ENCODE data around the gene SERINC2. TPM values are rescaled to one million over a fixed set of nuclear protein-coding genes. Genes with fewer than 3 reads are reported as not detected.

SERINC2 gene
- total RNA-seq, 1 donor from 2014 or later = 2.1 TPM

DNA sequence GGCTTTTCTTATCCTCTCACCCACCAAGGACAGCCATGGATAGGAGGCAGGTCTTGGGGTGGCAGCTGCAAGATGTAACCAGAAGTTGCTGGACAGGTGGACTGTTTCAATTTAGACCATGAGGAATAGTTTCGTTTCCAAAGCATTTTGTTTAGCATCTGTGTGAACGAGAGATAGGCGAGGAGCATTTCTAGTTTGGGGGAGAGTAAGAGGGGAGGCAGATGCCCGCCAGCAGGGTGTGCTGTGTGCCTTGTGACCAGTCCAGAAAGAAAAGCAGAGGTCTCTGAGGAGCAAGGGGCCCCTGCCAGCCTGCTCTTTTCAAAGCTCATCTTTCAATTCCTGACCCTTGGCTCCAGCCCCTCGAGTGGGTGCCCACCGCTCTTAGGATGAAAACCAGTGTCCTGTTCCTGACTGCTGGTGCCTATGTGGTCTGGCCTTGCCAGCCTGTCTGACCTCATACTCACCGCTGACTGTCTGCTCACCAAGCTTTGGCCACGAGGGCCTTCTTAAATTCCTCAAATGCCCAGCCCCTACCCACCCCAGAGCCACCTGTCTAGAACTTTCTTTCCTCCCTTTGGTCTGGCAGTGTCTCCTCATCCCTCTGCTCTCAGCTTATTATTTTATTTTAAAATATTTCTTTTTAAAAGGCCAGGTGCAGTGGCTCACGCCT is 8.5 kb downstream of the SERINC2 start:
- peaks cover 0 to 4% (median under 1%) of the 10 kb centered on the region in 3 donors for H3K36me3 ChIP-seq (ENCODE audit: control insufficient read depth in 3 of 3, insufficient read depth in 3 of 3, low read length in 3 of 3)
- H3K9me3 ChIP-seq (ENCODE audit: control insufficient read depth in 3 of 3, low read length in 3 of 3) = no peaks in the 10 kb centered on the region
- H3K27ac ChIP-seq (ENCODE audit: low read depth, low read length) = peak overlapping the region; percentile 90
- H3K27me3 ChIP-seq (ENCODE audit: control insufficient read depth in 3 of 3, insufficient read depth in 3 of 3, low read length in 3 of 3) = no peaks in the 10 kb centered on the region
- peak overlapping the region in 1 of 3 donors; percentile 50 for H3K9ac ChIP-seq (ENCODE audit: low read depth in 1 of 3, low read length in 3 of 3)
- H3K4me3 ChIP-seq (ENCODE audit: low read length in 3 of 3) = no peak overlapping the region
- peaks cover 9 to 21% (median 16%) of the 10 kb centered on the region in 3 donors for H3K4me1 ChIP-seq (ENCODE audit: control insufficient read depth in 3 of 3, insufficient read depth in 3 of 3, low read length in 3 of 3)

DNA sequence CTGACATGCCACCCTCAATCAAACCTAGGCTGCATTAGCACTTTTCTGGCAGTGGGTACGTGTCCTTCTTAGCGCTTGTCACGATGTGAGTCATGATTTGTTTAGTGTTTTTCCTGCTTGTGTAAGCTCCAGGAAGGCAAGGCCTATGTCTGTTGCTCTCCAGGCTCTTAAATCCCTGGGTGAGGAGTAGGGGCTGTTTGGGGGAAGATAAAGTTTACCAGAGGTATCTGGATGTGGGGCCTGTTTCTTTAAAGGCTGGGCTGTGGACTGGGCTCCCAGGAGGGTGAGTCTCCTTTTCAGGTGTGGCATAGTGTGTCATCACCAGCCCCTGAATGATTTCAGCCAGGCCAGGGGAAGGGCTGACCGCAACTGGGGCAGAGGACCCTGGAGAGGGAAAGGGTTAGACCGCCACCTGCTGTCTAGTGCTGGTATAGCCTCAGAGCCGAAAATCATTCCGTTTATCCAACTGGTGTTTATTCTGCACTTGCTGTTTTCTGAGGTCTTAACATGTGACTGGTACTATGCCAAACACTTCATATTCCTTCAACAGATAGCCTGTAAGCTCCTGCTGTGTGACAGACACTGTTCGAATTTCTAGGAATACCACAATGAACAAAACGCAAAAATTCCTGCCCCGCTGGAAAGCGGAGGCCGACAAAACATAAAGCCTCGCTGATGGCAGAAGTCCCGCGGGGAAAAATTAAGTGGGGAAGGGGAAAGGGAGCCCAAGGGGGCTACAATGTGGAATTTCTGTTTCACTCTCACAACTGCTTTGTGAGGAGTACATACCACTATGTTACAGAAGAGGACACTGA is 9.7 kb downstream of the SERINC2 start:
- Histone ChIP-seq H3K27me3 (ENCODE audit: control insufficient read depth in 3 of 3, insufficient read depth in 3 of 3, low read length in 3 of 3) (no peaks in the 10 kb centered on the region), H3K4me1 (ENCODE audit: control insufficient read depth in 3 of 3, insufficient read depth in 3 of 3, low read length in 3 of 3) (peaks cover 9 to 21% (median 16%) of the 10 kb centered on the region in 3 donors), H3K9me3 (ENCODE audit: control insufficient read depth in 3 of 3, low read length in 3 of 3) (no peaks in the 10 kb centered on the region), H3K4me3 (ENCODE audit: low read length in 3 of 3) (no peak overlapping the region), H3K9ac (ENCODE audit: low read depth in 1 of 3, low read length in 3 of 3) (peak overlapping the region in 2 of 3 donors; percentile 66), H3K27ac (ENCODE audit: low read depth, low read length) (peak overlapping the region; percentile 90), H3K36me3 (ENCODE audit: control insufficient read depth in 3 of 3, insufficient read depth in 3 of 3, low read length in 3 of 3) (peaks cover 0 to 14% (median 4%) of the 10 kb centered on the region in 3 donors)

DNA sequence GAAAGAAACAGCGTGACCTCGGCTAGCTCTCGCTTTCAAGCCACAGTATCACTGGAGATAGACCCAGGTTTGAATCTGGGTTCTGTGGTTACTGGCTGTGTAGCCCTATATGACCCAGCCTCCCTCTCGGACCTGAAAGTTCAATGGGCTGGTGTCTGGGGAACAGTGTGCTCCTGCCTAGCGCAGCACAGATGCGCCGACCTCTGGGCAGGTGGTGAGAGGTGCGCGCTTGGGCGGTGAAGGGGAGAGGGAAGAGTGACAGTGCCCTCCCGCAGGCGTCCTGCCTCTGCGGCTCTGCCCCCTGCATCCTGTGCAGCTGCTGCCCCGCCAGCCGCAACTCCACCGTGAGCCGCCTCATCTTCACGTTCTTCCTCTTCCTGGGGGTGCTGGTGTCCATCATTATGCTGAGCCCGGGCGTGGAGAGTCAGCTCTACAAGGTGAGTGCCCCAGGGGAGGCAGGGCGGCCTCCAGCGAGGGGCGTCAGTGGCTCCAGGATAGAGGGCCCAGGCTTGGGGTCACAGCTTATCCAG is 10.5 kb downstream of the SERINC2 start:
- Histone ChIP-seq H3K27me3 (ENCODE audit: control insufficient read depth in 3 of 3, insufficient read depth in 3 of 3, low read length in 3 of 3) (no peaks in the 10 kb centered on the region), H3K27ac (ENCODE audit: low read depth, low read length) (no peak overlapping the region)

DNA sequence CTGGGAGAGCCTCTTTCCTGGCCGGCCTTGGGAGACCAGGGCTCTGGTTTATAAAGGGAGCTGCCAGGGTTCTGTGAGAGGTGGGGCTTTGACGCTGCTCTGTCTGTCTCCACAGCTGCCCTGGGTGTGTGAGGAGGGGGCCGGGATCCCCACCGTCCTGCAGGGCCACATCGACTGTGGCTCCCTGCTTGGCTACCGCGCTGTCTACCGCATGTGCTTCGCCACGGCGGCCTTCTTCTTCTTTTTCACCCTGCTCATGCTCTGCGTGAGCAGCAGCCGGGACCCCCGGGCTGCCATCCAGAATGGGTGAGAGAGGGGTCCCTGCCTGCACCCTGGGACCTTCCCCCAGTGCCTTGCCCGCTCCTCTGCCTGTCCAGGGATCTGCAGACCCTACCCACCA is 11.6 kb downstream of the SERINC2 start:
- Histone ChIP-seq H3K27ac (ENCODE audit: low read depth, low read length) (no peak overlapping the region), H3K9ac (ENCODE audit: low read depth in 1 of 3, low read length in 3 of 3) (no peak overlapping the region), H3K4me1 (ENCODE audit: control insufficient read depth in 3 of 3, insufficient read depth in 3 of 3, low read length in 3 of 3) (peaks cover 9 to 17% (median 13%) of the 10 kb centered on the region in 3 donors), H3K9me3 (ENCODE audit: control insufficient read depth in 3 of 3, low read length in 3 of 3) (no peaks in the 10 kb centered on the region), H3K27me3 (ENCODE audit: control insufficient read depth in 3 of 3, insufficient read depth in 3 of 3, low read length in 3 of 3) (no peaks in the 10 kb centered on the region), H3K36me3 (ENCODE audit: control insufficient read depth in 3 of 3, insufficient read depth in 3 of 3, low read length in 3 of 3) (peaks cover 4 to 18% (median 13%) of the 10 kb centered on the region in 3 donors), H3K4me3 (ENCODE audit: low read length in 3 of 3) (no peak overlapping the region)

More for the DNA sequence above, 10.5 kb downstream of the SERINC2 start:
- H3K36me3 ChIP-seq (ENCODE audit: control insufficient read depth in 3 of 3, insufficient read depth in 3 of 3, low read length in 3 of 3) = peaks cover 0 to 14% (median 7%) of the 10 kb centered on the region in 3 donors
- no peak overlapping the region for H3K9ac ChIP-seq (ENCODE audit: low read depth in 1 of 3, low read length in 3 of 3)
- no peaks in the 10 kb centered on the region for H3K9me3 ChIP-seq (ENCODE audit: control insufficient read depth in 3 of 3, low read length in 3 of 3)
- no peak overlapping the region for H3K4me3 ChIP-seq (ENCODE audit: low read length in 3 of 3)
- peaks cover 9 to 21% (median 16%) of the 10 kb centered on the region in 3 donors for H3K4me1 ChIP-seq (ENCODE audit: control insufficient read depth in 3 of 3, insufficient read depth in 3 of 3, low read length in 3 of 3)

DNA sequence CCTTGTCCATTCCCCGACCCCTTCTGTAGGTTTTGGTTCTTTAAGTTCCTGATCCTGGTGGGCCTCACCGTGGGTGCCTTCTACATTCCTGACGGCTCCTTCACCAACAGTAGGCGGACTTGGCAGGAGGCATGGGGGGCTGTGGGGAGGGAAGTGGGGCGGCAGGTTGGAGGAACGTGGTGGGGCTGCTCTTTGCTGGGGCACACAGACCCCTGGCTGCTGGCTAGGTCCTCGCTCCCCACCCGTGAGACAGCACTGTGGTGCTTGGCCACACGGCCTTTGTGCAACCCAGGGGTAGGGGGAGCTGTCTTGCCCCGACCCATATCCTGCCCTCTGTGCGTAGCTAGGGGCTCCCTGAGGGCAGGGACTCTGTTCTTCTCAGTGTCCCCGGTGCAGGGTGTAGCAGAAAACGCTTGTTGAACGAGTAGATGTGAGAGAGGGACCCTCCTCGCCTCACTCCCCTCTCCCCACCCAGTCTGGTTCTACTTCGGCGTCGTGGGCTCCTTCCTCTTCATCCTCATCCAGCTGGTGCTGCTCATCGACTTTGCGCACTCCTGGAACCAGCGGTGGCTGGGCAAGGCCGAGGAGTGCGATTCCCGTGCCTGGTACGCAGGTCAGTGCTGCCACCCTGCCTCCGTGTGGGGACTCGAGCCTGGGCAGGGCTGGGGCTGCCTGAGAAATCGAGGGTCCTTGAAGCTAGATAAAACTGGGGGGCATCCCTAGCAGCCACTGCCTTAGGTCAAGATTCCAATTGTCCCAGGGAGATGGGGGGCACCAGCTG is 12.5 kb downstream of the SERINC2 start:
- H3K9me3 ChIP-seq (ENCODE audit: control insufficient read depth in 3 of 3, low read length in 3 of 3) = no peaks in the 10 kb centered on the region
- H3K4me3 ChIP-seq (ENCODE audit: low read length in 3 of 3) = no peak overlapping the region
- H3K4me1 ChIP-seq (ENCODE audit: control insufficient read depth in 3 of 3, insufficient read depth in 3 of 3, low read length in 3 of 3) = peaks cover 9 to 17% (median 13%) of the 10 kb centered on the region in 3 donors
- H3K27me3 ChIP-seq (ENCODE audit: control insufficient read depth in 3 of 3, insufficient read depth in 3 of 3, low read length in 3 of 3) = no peaks in the 10 kb centered on the region
- no peak overlapping the region for H3K27ac ChIP-seq (ENCODE audit: low read depth, low read length)
- H3K36me3 ChIP-seq (ENCODE audit: control insufficient read depth in 3 of 3, insufficient read depth in 3 of 3, low read length in 3 of 3) = peaks cover 7 to 22% (median 15%) of the 10 kb centered on the region in 3 donors
- H3K9ac ChIP-seq (ENCODE audit: low read depth in 1 of 3, low read length in 3 of 3) = no peak overlapping the region

DNA sequence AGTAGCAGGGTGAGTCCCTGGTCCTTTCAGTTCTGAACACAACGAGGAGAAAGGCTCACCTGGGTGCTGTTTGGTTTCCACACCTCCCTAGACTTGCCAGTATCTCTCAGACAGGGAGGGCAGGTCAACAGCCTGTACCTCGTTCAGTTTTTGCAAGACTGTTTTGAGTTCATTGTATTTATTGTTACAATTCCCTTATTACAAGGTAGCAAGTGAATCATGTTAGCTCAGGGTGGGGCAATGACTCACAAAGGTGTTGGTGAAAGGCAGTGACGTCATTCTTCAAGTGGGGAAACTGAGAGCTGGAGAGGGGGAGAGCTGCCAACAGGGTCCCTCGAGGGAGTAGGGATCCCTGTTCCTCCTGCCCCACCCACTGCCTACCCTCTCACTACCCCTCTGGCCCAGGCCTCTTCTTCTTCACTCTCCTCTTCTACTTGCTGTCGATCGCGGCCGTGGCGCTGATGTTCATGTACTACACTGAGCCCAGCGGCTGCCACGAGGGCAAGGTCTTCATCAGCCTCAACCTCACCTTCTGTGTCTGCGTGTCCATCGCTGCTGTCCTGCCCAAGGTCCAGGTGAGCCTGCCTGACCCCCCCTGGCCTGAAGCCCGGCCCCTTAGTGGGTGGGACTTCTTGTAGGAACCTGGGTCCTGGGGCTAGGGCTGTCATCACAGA is 13.4 kb downstream of the SERINC2 start:
- peaks cover 9 to 15% (median 10%) of the 10 kb centered on the region in 3 donors for H3K4me1 ChIP-seq (ENCODE audit: control insufficient read depth in 3 of 3, insufficient read depth in 3 of 3, low read length in 3 of 3)
- H3K27me3 ChIP-seq (ENCODE audit: control insufficient read depth in 3 of 3, insufficient read depth in 3 of 3, low read length in 3 of 3) = no peaks in the 10 kb centered on the region
- H3K36me3 ChIP-seq (ENCODE audit: control insufficient read depth in 3 of 3, insufficient read depth in 3 of 3, low read length in 3 of 3) = peaks cover 7 to 22% (median 15%) of the 10 kb centered on the region in 3 donors

DNA sequence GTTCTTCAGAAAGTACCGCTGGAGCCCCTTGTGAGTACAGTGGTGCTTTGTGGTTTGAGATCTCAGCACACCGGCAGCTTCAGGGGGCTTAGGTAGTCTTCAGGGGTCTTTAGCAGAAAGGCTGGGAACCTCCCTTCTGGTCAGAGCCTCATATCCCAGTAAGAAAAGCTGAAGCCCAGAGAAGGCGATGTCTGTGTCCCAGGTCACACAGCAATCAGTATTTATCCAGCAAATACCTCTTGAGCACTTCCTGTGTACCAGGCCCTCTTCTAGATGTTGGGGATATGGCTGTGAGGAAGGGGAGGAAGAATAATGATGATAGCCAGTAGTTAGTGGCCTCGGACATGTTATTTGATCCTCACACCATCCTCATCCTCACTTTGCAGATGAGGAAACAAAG is 14.3 kb downstream of the SERINC2 start:
- Histone ChIP-seq H3K4me3 (ENCODE audit: low read length in 3 of 3) (no peak overlapping the region), H3K4me1 (ENCODE audit: control insufficient read depth in 3 of 3, insufficient read depth in 3 of 3, low read length in 3 of 3) (peaks cover 4 to 9% (median 7%) of the 10 kb centered on the region in 3 donors), H3K27me3 (ENCODE audit: control insufficient read depth in 3 of 3, insufficient read depth in 3 of 3, low read length in 3 of 3) (no peaks in the 10 kb centered on the region)

More for the DNA sequence above, 13.4 kb downstream of the SERINC2 start:
- Histone ChIP-seq H3K9ac (ENCODE audit: low read depth in 1 of 3, low read length in 3 of 3) (no peak overlapping the region), H3K9me3 (ENCODE audit: control insufficient read depth in 3 of 3, low read length in 3 of 3) (no peaks in the 10 kb centered on the region), H3K27ac (ENCODE audit: low read depth, low read length) (no peak overlapping the region), H3K4me3 (ENCODE audit: low read length in 3 of 3) (no peak overlapping the region)

DNA sequence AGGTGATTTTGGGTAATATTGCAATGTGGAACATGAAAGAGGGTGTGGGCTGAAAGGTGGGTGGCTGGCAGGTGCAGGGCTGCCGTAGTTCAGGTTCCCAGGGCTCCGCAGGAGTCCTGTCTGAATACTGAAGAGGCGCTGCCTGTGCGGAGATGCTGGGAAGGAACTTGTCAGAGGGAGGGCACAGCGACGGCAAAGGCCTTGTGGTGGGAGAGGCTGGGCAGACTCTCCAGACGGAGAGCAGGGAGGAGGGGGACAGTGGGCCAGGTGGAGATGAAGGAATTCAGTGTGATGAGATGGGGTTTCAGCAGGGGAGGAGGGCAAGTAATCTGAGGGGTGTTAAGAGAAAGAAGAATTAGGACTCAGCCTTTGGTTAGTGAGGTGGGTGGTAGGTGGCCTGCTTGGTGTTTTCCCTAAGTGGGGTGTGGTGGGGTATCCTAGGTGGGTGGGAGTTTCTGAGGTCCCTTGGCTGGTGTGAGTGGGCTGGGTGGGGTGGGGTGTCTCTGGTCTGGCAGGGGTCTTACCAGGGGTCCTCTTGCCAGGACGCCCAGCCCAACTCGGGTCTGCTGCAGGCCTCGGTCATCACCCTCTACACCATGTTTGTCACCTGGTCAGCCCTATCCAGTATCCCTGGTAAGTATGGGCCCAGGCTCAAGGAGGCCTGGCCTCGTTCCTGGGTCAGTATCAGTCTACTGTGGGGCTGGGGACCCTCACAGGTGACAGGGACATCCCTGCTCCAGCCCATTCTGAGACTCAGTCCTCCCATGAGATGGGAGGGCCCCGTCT is 15.6 kb downstream of the SERINC2 start:
- Histone ChIP-seq H3K9me3 (ENCODE audit: control insufficient read depth in 3 of 3, low read length in 3 of 3) (no peaks in the 10 kb centered on the region), H3K4me3 (ENCODE audit: low read length in 3 of 3) (no peak overlapping the region), H3K9ac (ENCODE audit: low read depth in 1 of 3, low read length in 3 of 3) (no peak overlapping the region), H3K27ac (ENCODE audit: low read depth, low read length) (no peak overlapping the region), H3K27me3 (ENCODE audit: control insufficient read depth in 3 of 3, insufficient read depth in 3 of 3, low read length in 3 of 3) (no peaks in the 10 kb centered on the region), H3K36me3 (ENCODE audit: control insufficient read depth in 3 of 3, insufficient read depth in 3 of 3, low read length in 3 of 3) (peaks cover 7 to 22% (median 20%) of the 10 kb centered on the region in 3 donors), H3K4me1 (ENCODE audit: control insufficient read depth in 3 of 3, insufficient read depth in 3 of 3, low read length in 3 of 3) (peaks cover 0 to 3% (median 0%) of the 10 kb centered on the region in 3 donors)

More for the DNA sequence above, 14.3 kb downstream of the SERINC2 start:
- Histone ChIP-seq H3K9ac (ENCODE audit: low read depth in 1 of 3, low read length in 3 of 3) (no peak overlapping the region), H3K9me3 (ENCODE audit: control insufficient read depth in 3 of 3, low read length in 3 of 3) (no peaks in the 10 kb centered on the region), H3K36me3 (ENCODE audit: control insufficient read depth in 3 of 3, insufficient read depth in 3 of 3, low read length in 3 of 3) (peaks cover 7 to 22% (median 15%) of the 10 kb centered on the region in 3 donors), H3K27ac (ENCODE audit: low read depth, low read length) (no peak overlapping the region)

All from skeletal muscle tissue (tissue), 4 donors.